GM12872 (cell line): ENCODE results near the gene CLCF1.

Experiments used
- CTCF ChIP-seq: IDR thresholded peaks from 3 replicates; pipeline ENCODE4 v1.5.1; 2011; ENCODE audit warnings: low read depth, mild to moderate bottlenecking, low read length, moderate library complexity; ENCODE audit not compliant: insufficient read depth

Gene CLCF1

GRCh38 chr11:67387518-67387917 is 14.1 kb upstream of the CLCF1 start:
- no peak for TF ChIP-seq CTCF

- no peak for TF ChIP-seq CTCF
Observed at GRCh38 chr11:67387069-67387468, 13.7 kb upstream of the CLCF1 start.

- TF ChIP-seq CTCF, result no peak
Observed at GRCh38 chr11:67384851-67385366, 11.5 kb upstream of the CLCF1 start.

- peak; percentile 100 for TF ChIP-seq CTCF
Observed at GRCh38 chr11:67382276-67383136, 9.1 kb upstream of the CLCF1 start.

GRCh38 chr11:67381244-67381972 is 8.0 kb upstream of the CLCF1 start:
- no peak for TF ChIP-seq CTCF

- no peak for TF ChIP-seq CTCF
Observed at GRCh38 chr11:67379061-67380058, 6.0 kb upstream of the CLCF1 start.

- no peak for TF ChIP-seq CTCF
Observed at GRCh38 chr11:67378544-67378943, 5.1 kb upstream of the CLCF1 start.
